BE2C (cell line): ENCODE results near the gene PDE10A.
"Not testable (repeated sequence)": the region's sequence is repeated elsewhere in the genome, so short reads cannot be mapped to it uniquely, and the experiment has no call there.

Experiments used
- DNase-seq: peaks from one replicate; pipeline ENCODE4 v3.0.0-alpha.2; 2020
- H3K27me3 ChIP-seq: fragments of 250-450 bp; sonication (Bioruptor Pico); 2 replicates; pipeline ENCODE4 v1.5.1; 2020; ENCODE audit warnings: mild to moderate bottlenecking
- H3K36me3 ChIP-seq: fragments of 250-450 bp; sonication (Bioruptor Pico); 2 replicates; pipeline ENCODE4 v1.5.1; 2020; ENCODE audit warnings: mild to moderate bottlenecking
- H3K4me1 ChIP-seq: fragments of 250-450 bp; sonication (Bioruptor Pico); 2 replicates; pipeline ENCODE4 v1.5.1; 2020
- H3K4me3 ChIP-seq: 2 replicates; pipeline ENCODE4 v1.5.1; 2011; ENCODE audit warnings: low read depth, low read length
- H3K9me3 ChIP-seq: fragments of 250-450 bp; sonication (Bioruptor Pico); 2 replicates; pipeline ENCODE4 v1.5.1; 2020
- CTCF ChIP-seq: IDR thresholded peaks from 2 replicates; pipeline ENCODE4 v1.5.1; 2012; ENCODE audit warnings: mild to moderate bottlenecking, low read depth, low read length

Gene PDE10A

GRCh38 chr6:165630544-165630953 lies 32.5 kb downstream of the PDE10A start:
- no peak for DNase-seq
- H3K9me3 ChIP-seq, result no peaks in the 10 kb centered on the region
- H3K27me3 ChIP-seq, result no peaks in the 10 kb centered on the region
- H3K4me3 ChIP-seq, result no peak overlapping the region
- H3K36me3 ChIP-seq, result no peaks in the 10 kb centered on the region
- no peak for TF ChIP-seq CTCF
- H3K4me1 ChIP-seq, result no peaks in the 10 kb centered on the region

- Histone ChIP-seq H3K27me3 (no peaks in the 10 kb centered on the region), H3K4me1 (no peaks in the 10 kb centered on the region), H3K9me3 (no peaks in the 10 kb centered on the region), H3K36me3 (no peaks in the 10 kb centered on the region), H3K4me3 (no peak overlapping the region)
- no peak for TF ChIP-seq CTCF
- no peak for DNase-seq
Observed at GRCh38 chr6:165628955-165629354, 34.1 kb downstream of the PDE10A start.

- TF ChIP-seq CTCF, result no peak
- Histone ChIP-seq H3K27me3 (no peaks in the 10 kb centered on the region), H3K36me3 (no peaks in the 10 kb centered on the region), H3K4me3 (no peak overlapping the region), H3K4me1 (no peaks in the 10 kb centered on the region), H3K9me3 (no peaks in the 10 kb centered on the region)
- no peak for DNase-seq
Observed at GRCh38 chr6:165627366-165627765, 35.7 kb downstream of the PDE10A start.

GRCh38 chr6:165626711-165627110 lies 36.3 kb downstream of the PDE10A start:
- no peak for DNase-seq
- no peaks in the 10 kb centered on the region for H3K4me1 ChIP-seq

GRCh38 chr6:165624871-165625639 lies 38.0 kb downstream of the PDE10A start:
- no peaks in the 10 kb centered on the region for H3K36me3 ChIP-seq
- no peak overlapping the region for H3K4me3 ChIP-seq
- H3K27me3 ChIP-seq, result no peaks in the 10 kb centered on the region
- TF ChIP-seq CTCF, result no peak
- no peaks in the 10 kb centered on the region for H3K9me3 ChIP-seq
- no peak for DNase-seq
- H3K4me1 ChIP-seq, result no peaks in the 10 kb centered on the region

More at GRCh38 chr6:165626711-165627110, 36.3 kb downstream of the PDE10A start:
- Histone ChIP-seq H3K36me3 (no peaks in the 10 kb centered on the region), H3K9me3 (no peaks in the 10 kb centered on the region), H3K27me3 (no peaks in the 10 kb centered on the region), H3K4me3 (no peak overlapping the region)
- TF ChIP-seq CTCF, result no peak

GRCh38 chr6:165621940-165622339 lies 41.1 kb downstream of the PDE10A start:
- H3K4me1 ChIP-seq, result no peaks in the 10 kb centered on the region
- no peak for TF ChIP-seq CTCF
- H3K4me3 ChIP-seq, result no peak overlapping the region
- DNase-seq, result no peak
- no peaks in the 10 kb centered on the region for H3K27me3 ChIP-seq
- no peaks in the 10 kb centered on the region for H3K36me3 ChIP-seq
- no peaks in the 10 kb centered on the region for H3K9me3 ChIP-seq

- not testable (repeated sequence) for H3K9me3 ChIP-seq, H3K4me1 ChIP-seq, H3K27me3 ChIP-seq, DNase-seq, H3K4me3 ChIP-seq, H3K36me3 ChIP-seq
Observed at GRCh38 chr6:165618891-165619290, 44.1 kb downstream of the PDE10A start.
